SK-N-MC (cell line): ENCODE data around the gene FBXL17.

Experiments used
- EZH2 ChIP-seq: fragments of 200-600 bp; sonication (generic); IDR thresholded peaks from one replicate; pipeline ENCODE4 v1.6.1; 2017; ENCODE audit warnings: antibody characterized with exemption
- POLR2AphosphoS5 ChIP-seq: IDR thresholded peaks from 2 replicates; pipeline ENCODE4 v1.6.1; 2012; ENCODE audit warnings: mild to moderate bottlenecking, low read depth, low read length, borderline replicate concordance

DNA sequence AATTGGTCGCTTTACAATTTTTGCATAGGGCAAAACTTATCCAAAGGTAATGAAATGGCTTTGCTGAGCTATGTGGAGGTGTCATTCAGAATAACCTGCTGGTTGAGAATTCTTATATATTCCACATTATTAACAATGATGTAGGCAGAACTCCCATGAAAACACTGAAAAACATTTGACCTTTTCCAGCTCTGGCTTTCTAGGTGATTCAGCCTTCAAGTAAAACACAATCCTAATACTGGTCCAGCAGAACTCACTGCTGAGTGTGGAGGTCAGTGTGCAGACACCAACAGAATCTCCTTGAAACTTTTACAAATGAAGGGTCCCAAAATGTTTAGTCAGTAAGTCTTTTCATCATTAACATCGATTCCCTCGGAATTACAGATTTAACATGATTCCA is 549.2 kb downstream of the FBXL17 start:
- TF ChIP-seq EZH2 (no peak), POLR2AphosphoS5 (no peak)
